Measurements from ENCODE around the gene NHSL1.

Gene NHSL1, protein sequence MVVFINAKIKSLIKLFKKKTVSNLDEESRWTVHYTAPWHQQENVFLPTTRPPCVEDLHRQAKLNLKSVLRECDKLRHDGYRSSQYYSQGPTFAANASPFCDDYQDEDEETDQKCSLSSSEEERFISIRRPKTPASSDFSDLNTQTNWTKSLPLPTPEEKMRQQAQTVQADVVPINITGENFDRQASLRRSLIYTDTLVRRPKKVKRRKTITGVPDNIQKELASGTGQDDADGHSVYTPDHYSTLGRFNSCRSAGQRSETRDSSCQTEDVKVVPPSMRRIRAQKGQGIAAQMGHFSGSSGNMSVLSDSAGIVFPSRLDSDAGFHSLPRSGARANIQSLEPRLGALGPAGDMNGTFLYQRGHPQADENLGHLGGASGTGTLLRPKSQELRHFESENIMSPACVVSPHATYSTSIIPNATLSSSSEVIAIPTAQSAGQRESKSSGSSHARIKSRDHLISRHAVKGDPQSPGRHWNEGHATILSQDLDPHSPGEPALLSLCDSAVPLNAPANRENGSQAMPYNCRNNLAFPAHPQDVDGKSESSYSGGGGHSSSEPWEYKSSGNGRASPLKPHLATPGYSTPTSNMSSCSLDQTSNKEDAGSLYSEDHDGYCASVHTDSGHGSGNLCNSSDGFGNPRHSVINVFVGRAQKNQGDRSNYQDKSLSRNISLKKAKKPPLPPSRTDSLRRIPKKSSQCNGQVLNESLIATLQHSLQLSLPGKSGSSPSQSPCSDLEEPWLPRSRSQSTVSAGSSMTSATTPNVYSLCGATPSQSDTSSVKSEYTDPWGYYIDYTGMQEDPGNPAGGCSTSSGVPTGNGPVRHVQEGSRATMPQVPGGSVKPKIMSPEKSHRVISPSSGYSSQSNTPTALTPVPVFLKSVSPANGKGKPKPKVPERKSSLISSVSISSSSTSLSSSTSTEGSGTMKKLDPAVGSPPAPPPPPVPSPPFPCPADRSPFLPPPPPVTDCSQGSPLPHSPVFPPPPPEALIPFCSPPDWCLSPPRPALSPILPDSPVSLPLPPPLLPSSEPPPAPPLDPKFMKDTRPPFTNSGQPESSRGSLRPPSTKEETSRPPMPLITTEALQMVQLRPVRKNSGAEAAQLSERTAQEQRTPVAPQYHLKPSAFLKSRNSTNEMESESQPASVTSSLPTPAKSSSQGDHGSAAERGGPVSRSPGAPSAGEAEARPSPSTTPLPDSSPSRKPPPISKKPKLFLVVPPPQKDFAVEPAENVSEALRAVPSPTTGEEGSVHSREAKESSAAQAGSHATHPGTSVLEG (N-terminal part only)

DNA sequence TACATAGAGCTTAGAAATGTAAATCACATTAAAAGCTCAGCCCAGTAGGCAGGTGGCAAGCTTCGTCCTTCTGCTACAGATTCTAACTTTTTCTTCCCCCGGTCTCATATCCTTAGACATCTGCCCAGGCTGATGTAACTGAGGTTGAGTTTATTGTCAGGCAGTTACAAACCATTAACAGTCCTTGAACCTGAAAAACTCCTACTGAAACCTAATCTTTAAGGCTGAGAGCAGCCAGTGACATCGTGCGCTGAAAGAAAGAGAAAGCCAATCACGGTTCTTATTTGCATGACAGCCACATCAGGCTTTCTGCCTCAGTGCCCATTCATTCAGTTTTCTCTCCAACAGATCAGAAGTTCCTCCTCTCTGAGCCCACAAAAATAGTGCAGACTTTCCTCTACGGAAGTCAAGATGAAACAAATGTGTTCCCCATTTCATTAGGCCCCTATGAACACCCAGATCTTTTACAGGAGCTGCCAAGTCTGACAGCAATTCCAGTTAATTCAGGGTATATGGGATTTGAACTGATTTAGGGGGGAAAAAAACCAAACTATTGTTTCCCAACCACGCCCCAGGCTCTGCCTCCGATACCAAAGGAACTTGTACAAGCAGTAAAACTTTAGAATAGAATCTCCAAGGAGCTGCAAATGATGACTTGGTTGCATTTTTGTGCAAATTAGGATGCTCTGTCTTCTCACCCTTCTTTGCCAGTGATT is at the start of gene NHSL1:
NHSL1 (minus strand) TSS at position 192 of the 716 bp plus-strand sequence. CDS start 204 bp downstream, outside the sequence.
- TF ChIP-seq, protein P1, sequence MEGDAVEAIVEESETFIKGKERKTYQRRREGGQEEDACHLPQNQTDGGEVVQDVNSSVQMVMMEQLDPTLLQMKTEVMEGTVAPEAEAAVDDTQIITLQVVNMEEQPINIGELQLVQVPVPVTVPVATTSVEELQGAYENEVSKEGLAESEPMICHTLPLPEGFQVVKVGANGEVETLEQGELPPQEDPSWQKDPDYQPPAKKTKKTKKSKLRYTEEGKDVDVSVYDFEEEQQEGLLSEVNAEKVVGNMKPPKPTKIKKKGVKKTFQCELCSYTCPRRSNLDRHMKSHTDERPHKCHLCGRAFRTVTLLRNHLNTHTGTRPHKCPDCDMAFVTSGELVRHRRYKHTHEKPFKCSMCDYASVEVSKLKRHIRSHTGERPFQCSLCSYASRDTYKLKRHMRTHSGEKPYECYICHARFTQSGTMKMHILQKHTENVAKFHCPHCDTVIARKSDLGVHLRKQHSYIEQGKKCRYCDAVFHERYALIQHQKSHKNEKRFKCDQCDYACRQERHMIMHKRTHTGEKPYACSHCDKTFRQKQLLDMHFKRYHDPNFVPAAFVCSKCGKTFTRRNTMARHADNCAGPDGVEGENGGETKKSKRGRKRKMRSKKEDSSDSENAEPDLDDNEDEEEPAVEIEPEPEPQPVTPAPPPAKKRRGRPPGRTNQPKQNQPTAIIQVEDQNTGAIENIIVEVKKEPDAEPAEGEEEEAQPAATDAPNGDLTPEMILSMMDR (IDR thresholded peaks at IDR 0.05; ENCODE audit: low read depth, low read length, missing control alignments) = no peak
- no peak for DNase-seq (ENCODE audit: extremely low read depth, low read depth)
- H3K4me3 ChIP-seq (replicated peaks; ENCODE audit: low read depth, low read length) = no peak within 1 kb of the TSS

- DNase-seq (ENCODE audit: extremely low read depth, low read depth) = no peak
- TF ChIP-seq, protein P1 (IDR thresholded peaks at IDR 0.05; ENCODE audit: low read depth, low read length, missing control alignments) = no peak
- no peak overlapping the region for H3K4me3 ChIP-seq (replicated peaks; ENCODE audit: low read depth, low read length)
These were observed 47.5 kb upstream of the NHSL1 start for GRCh38 chr6:138546733-138547185.

DNA sequence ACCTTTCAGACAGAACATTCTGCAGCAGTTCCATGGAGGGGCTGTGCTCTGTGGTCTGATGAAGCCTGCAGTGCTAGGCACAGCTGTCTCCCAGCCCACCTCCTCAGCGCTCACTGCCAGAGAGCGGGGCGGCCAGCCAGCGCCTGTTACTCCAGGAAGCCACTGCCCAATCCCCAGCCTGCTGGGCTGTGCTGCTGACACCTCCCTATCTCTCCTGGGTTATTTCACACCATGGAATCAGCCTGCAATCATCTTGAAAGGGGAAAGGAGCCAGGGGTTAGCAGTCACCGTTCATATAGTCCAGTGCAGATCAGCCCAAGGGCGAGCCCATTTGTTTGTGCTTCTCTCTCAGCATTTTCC is 46.3 kb upstream of the NHSL1 start:
- H3K4me3 ChIP-seq (replicated peaks; ENCODE audit: low read depth, low read length) = no peak overlapping the region
- TF ChIP-seq, protein P1 (IDR thresholded peaks at IDR 0.05; ENCODE audit: low read depth, low read length, missing control alignments) = no peak
- DNase-seq (ENCODE audit: extremely low read depth, low read depth) = no peak

DNA sequence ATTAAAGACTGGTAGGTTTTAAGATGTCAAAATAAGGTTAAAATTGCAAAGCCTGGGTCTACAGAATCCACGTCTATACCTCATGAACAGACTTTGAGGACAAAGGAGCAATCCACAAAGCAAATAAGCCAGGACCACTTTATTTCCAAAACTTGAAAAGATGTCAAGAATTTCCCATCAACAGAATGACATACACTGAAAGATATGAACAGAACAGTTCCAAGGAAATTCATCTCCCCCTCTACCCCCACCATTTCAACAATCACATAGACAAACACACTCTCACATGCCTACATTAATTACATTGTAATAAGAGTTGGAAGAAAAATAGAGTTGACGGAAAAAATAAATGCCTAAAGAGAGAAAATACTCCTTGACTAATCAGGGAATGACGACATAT is 45.2 kb upstream of the NHSL1 start:
- no peak for DNase-seq (ENCODE audit: extremely low read depth, low read depth)

DNA sequence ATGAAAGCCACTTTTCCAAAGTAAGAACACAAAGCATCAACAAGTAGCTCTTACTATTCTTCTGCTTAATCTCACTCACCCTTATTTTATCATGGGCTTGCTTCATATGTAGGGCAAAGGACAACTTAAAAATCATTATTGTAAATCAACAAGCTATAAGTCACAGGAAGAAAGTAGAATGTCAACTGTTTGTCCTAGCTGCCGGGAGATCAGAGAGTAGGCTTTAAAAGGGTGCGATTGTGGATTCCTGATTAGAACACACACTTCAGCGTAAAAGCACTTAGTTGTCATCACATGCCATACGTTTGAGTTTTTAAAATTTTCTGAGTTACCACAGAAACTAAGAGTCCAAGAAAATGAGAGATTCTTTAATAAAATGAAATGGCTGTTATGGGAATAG is 44.4 kb upstream of the NHSL1 start:
- TF ChIP-seq, protein P1 (IDR thresholded peaks at IDR 0.05; ENCODE audit: low read depth, low read length, missing control alignments) = no peak
- H3K4me3 ChIP-seq (replicated peaks; ENCODE audit: low read depth, low read length) = no peak overlapping the region
- DNase-seq (ENCODE audit: extremely low read depth, low read depth) = no peak

More for the DNA sequence above, 45.2 kb upstream of the NHSL1 start:
- no peak overlapping the region for H3K4me3 ChIP-seq (replicated peaks; ENCODE audit: low read depth, low read length)
- TF ChIP-seq, protein P1 (IDR thresholded peaks at IDR 0.05; ENCODE audit: low read depth, low read length, missing control alignments) = no peak
